HG02870 (cell line): ENCODE results near the gene ISLR.

Source experiments
- ATAC-seq: cut with Tn5 transposase; IDR thresholded peaks from one replicate; pipeline ENCODE4 v1.9.1; 2021; ENCODE audit warnings: mild to moderate bottlenecking, moderate library complexity; ENCODE audit not compliant: unreplicated experiment

The ISLR gene

GRCh38 chr15:74192751-74193150 lies 19.2 kb downstream of the ISLR start:
- ATAC-seq, result no peak

GRCh38 chr15:74193299-74193718 lies 19.8 kb downstream of the ISLR start:
- no peak for ATAC-seq

- no peak for ATAC-seq
These were observed 20.4 kb downstream of the ISLR start for GRCh38 chr15:74193905-74194304.

GRCh38 chr15:74194572-74195559 lies 21.4 kb downstream of the ISLR start:
- ATAC-seq, result no peak

DNA sequence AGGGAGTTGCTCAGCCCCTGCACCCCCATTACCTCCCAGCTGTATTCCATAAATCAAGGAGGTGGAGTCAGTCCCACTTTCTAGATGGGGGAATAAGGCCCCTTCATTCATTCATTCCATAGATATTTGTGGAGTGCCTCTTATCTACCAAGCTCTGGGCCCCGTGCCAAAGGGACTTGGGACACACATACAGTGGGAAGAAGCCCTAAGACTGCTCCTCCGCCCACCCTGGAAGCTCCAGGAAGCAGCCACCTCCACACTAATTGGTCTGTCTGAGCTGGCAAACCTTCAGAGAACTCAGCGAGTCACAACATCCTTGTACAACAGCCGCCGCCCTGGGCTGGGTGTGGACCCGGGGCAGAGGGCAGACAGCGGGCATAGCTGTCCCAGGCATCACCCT lies 22.7 kb downstream of the ISLR start:
- ATAC-seq, result no peak

GRCh38 chr15:74197176-74197965 lies 23.9 kb downstream of the ISLR start:
- ATAC-seq, result no peak

DNA sequence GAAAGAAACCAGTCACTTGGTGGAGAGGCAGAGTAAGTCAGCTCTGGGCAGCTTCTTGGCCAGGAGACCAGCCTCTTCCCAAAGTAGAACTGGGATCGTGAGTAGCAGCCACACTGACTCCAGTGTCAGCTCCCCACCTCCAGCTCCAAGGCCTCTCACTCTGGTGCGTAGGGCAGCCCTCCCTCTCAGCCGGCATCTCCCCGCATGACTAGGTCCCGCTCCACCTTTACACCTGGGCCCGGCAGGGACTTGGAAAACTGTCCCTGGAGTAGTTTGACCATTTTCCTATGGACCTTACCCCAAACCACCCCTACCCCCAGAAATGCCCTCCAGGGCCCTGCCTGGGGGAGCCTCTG lies 25.8 kb downstream of the ISLR start:
- ATAC-seq, result no peak

- ATAC-seq, result no peak
These were observed 26.9 kb downstream of the ISLR start for GRCh38 chr15:74200412-74200815.

DNA sequence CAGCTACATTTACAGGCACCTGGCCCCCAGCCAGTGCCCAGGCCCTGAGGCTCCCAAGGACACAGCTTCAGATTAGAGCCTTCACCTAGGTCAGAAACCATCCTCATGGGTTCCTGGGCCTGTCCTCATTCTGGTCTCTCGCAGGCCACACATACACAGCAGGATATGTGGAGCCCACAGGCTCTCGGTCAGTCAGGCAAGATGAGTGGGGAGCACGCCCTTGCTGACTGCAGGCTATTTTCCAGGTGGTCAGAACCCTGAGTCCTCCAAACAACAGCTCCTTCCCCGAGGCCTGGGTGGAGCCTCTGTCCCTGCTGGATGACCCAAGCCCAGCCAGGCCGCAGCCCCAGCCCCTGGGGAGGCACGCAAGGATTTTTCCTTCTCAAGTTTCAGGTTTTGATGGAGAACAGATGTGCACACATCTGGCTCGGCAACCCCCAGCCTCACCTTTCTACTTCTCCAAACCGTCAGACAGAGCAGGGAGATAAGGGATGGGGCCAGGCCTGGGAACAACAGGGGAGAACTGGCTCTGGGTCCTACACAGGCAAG lies 27.4 kb downstream of the ISLR start:
- no peak for ATAC-seq

DNA sequence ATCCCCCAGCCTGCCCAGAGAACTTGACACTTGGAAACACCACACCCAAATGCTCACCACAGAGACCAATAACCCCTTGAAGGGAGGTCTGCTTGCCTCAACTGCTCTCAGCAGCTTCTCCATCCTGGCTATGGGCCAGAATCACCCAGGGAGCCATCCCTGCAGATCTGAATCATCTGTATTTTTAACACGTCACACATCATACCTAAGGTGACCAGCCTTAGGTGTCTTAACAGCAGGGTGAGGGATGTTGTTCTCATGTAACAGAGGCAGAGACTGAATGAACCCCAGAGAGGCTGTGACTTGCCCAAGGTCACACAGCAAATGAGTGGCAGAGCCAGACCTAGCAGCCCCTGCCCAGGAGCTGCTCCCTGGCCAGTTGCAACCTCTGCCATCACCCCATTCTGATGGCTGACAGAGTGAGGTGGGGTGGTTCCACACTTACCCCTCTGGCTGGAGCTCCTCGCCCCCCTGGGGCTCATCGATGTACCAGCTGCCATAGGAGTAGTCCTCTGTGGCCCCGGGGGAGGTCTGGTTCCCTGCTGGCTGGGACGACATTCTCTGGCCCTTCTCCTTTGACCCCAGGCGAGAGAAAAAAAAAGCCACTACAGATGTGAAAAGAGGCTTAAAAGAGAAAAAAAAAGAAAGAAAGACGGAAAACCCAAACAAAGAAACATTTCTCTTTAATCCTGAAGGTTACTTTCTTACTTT lies 28.4 kb downstream of the ISLR start:
- ATAC-seq, result no peak

- ATAC-seq, result no peak
These were observed 29.2 kb downstream of the ISLR start, which contains the start of gene STRA6 for GRCh38 chr15:74202452-74203401. Gene STRA6 (minus strand): TSS chr15:74202787. CDS start chr15:74202267, 520 bp downstream.

DNA sequence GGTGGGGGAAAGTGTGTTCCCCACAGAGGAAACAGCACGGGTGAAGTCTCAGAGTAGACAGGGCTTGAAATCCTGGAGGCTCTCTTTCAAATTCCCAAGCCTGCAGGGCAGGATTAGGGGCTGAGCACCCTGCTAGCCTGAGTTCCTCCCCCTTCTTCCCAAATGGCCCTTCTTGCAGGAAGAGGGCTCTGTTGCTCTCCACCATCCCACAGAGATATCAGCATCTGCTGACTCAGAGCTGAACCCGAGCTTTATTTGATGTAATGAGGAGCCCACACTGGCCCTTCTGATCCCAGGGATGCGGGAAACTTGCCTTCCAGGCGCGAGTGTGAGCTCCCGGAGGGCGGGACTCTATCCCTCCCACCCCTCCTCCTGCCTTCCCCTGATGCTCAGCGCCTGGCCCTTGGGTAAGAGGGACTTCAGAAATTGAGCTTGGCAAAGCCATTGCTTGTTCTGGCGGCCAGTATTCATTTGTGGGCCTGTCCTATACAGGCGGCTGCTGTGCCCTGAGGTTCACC lies 30.5 kb downstream of the ISLR start:
- no peak for ATAC-seq

DNA sequence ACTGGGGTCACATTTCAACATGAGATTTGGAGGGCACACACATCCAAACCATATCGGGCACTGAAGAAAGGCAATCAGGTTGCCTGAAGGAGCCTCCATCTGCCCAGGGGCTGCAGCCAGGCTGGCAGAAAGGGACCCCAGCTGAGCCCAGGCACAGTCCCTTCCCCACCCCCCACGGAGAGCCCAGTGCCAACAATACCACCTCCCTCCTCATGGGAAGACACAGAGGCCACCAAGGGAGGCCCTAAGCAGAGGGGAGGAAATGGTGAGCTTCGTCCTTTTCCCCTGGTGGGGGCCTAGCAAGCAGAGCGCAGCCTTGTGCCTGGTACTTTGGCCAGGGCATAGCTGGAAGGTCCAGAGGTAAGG lies 32.1 kb downstream of the ISLR start:
- ATAC-seq, result no peak

DNA sequence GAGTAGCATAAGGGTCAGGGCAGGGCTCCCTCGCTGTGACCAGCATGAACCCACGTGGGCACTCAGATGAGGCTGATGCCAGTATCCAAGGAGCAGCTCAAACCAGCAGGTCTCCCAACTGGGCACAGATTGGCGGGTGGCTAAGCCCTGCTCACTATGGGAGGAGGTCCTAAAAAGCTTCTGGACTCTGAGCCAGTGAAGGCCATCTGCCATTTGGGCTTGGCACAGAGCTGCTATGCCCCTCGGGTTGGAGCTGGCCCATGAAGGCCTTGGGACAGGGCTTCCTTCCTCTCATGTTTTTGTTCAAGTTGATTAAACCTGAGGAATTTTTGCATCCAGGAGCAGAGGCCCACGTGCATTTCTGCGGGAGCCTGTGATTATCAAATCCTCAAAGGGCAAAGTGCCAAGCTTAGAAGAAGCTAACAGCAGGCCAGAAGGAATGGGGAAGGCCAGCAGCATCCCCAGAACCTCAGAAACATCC lies 33.3 kb downstream of the ISLR start:
- no peak for ATAC-seq

- ATAC-seq, result no peak
These were observed 34.3 kb downstream of the ISLR start for GRCh38 chr15:74207652-74208440.

DNA sequence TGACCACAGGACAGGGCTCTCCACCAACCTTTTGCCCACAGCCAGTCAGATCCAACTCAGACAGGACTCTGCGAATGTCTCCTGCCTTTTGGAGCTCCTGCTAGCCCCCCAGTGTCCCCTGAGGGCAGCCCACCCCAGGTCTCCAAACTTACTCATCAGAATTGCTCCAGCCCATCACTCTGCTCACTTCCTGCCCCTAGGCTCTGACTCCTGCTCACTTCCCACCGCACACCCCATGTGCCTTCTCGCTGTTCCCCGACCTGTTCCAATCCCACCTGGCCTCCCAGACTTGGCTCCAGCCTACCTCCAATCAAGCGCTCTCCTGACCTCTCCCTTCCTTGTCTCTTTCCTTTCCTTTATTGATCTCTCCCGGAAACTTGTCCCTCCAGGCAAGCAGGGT lies 35.0 kb downstream of the ISLR start:
- ATAC-seq, result no peak

GRCh38 chr15:74208901-74209559 lies 35.5 kb downstream of the ISLR start:
- no peak for ATAC-seq

- ATAC-seq, result no peak
These were observed 36.0 kb downstream of the ISLR start for GRCh38 chr15:74209560-74209958.
